Esophagus muscularis mucosa (tissue), 4 donors: Measurements from ENCODE around the gene ENOX1. TPM values are rescaled to one million over a fixed set of nuclear protein-coding genes. Genes with fewer than 3 reads are reported as not detected.
"Not testable (repeated sequence)": the region's sequence is repeated elsewhere in the genome, so short reads cannot be mapped to it uniquely, and the experiment has no call there.

ENCODE experiments used
- DNase-seq: peaks from one replicate; pipeline ENCODE4 v3.0.0-alpha.2; 2017; ENCODE audit errors: extremely low spot score
- H3K27ac ChIP-seq, 4 donors: fragments of 200-600 bp; sonication (generic); replicated peaks in 1 of 4; 1 replicate in 3 of 4; 2 replicates in 1 of 4; pipeline ENCODE4 v1.5.1; 2016 to 2019; ENCODE audit warnings: mild to moderate bottlenecking in 1 of 4
- H3K27me3 ChIP-seq, 4 donors: fragments of 200-600 bp; sonication (generic); one replicate each; pipeline versions ENCODE4 v1.5.1 to v1.6.0; 2016 to 2019
- H3K36me3 ChIP-seq, 4 donors: fragments of 200-600 bp; sonication (generic); one replicate each; pipeline ENCODE4 v1.5.1; 2016 to 2019
- H3K4me1 ChIP-seq, 4 donors: fragments of 200-600 bp; sonication (generic); one replicate each; pipeline ENCODE4 v1.5.1; 2016 to 2019
- H3K4me3 ChIP-seq, 4 donors: fragments of 200-600 bp; sonication (generic); 1 replicate in 2 of 4; 2 replicates in 2 of 4; pipeline ENCODE4 v1.5.1; 2016 to 2019; ENCODE audit warnings: mild to moderate bottlenecking in 4 of 4, moderate library complexity in 1 of 4
- H3K9me3 ChIP-seq, 4 donors: fragments of 200-600 bp; sonication (generic); 1 replicate in 3 of 4; 2 replicates in 1 of 4; pipeline ENCODE4 v1.5.1; 2016 to 2019
- CTCF ChIP-seq, 3 experiments: fragments of 200-600 bp in 2 of 3; fragments of 450-650 bp in 1 of 3; sonication (generic) in 2 of 3; IDR thresholded peaks; one replicate each; pipeline ENCODE4 v1.5.1; 2017 to 2019; ENCODE audit warnings: antibody characterized with exemption in 3 of 3, mild to moderate bottlenecking in 2 of 3, moderate library complexity in 1 of 3
- EP300 ChIP-seq: sonication (generic); formaldehyde crosslinking; IDR thresholded peaks from one replicate; pipeline ENCODE4 v1.6.1; 2017; ENCODE audit warnings: antibody characterized with exemption
- POLR2A ChIP-seq: fragments of 450-650 bp; IDR thresholded peaks from one replicate; pipeline ENCODE4 v1.6.1; 2017; ENCODE audit warnings: antibody characterized with exemption, moderate library complexity, mild to moderate bottlenecking, low read depth
- POLR2AphosphoS5 ChIP-seq, 2 donors: sonication (generic); formaldehyde crosslinking; IDR thresholded peaks; one replicate each; pipeline ENCODE4 v1.6.1; 2017; ENCODE audit warnings: antibody characterized with exemption in 2 of 2
- WGBS: methylation state at CpG from one replicate; pipeline ENCODE4 v1.1.5; 2018; 5-methylcytosine and 5-hydroxymethylcytosine counted together
- intact Hi-C: fragments of 100-400 bp; cut with DNase I; formaldehyde crosslinking; loops from one replicate; pipeline ENCODE4 v1.15.1; 2023
- total RNA-seq, 4 donors: library from RNA; depleted of rRNA; stranded (reverse); fragments of >200 nt; gene quantifications; one replicate each; pipeline versions ENCODE4 v1.1.0 to v1.2.1, GENCODE V29; 2016

The ENOX1 gene
- total RNA-seq, 4 donors from 2014 or later: 9.3 to 14.1 (median 12.4) TPM

GRCh38 chr13:43415903-43416391, 370.8 kb downstream of the ENOX1 start:
- H3K27ac ChIP-seq, H3K27me3 ChIP-seq, H3K9me3 ChIP-seq, H3K36me3 ChIP-seq, H3K4me3 ChIP-seq, DNase-seq, intact Hi-C loops: not testable (repeated sequence)
- 90% methylated on average over 13 of the region's 33 CpGs for WGBS
- H3K4me1 ChIP-seq: peaks cover 0 to 18% (median 11%) of the 10 kb centered on the region in 4 donors

GRCh38 chr13:43414111-43414510, 372.7 kb downstream of the ENOX1 start:
- peaks cover 0 to 22% (median 12%) of the 10 kb centered on the region in 4 donors for H3K4me1 ChIP-seq
- no peak overlapping the region for H3K27ac ChIP-seq
- no peak overlapping the region for H3K4me3 ChIP-seq
- no peaks in the 10 kb centered on the region for H3K9me3 ChIP-seq
- H3K36me3 ChIP-seq: no peaks in the 10 kb centered on the region
- DNase-seq: no peak
- no peak for TF ChIP-seq EP300
- no peak for TF ChIP-seq POLR2AphosphoS5 (IDR thresholded peaks at IDR 0.05)
- TF ChIP-seq POLR2A: no peak
- no peak for TF ChIP-seq CTCF (IDR thresholded peaks at IDR 0.05)
- H3K27me3 ChIP-seq: no peaks in the 10 kb centered on the region
- intact Hi-C loops: no loop called here

- Histone ChIP-seq H3K4me3 (peak overlapping the region in 1 of 4 donors; percentile 0), H3K27me3 (no peaks in the 10 kb centered on the region), H3K9me3 (no peaks in the 10 kb centered on the region), H3K36me3 (no peaks in the 10 kb centered on the region), H3K4me1 (peaks cover 0 to 33% (median 20%) of the 10 kb centered on the region in 4 donors), H3K27ac (peak overlapping the region; percentile 50 to 68 (median 56))
- TF ChIP-seq EP300 (no peak), CTCF (IDR thresholded peaks at IDR 0.05) (no peak), POLR2A (no peak), POLR2AphosphoS5 (IDR thresholded peaks at IDR 0.05) (peak; percentile 5 to 64)
- WGBS: 65% methylated on average over 9 of the region's 9 CpGs
- intact Hi-C loops: no loop called here
- no peak for DNase-seq
These were observed 375.0 kb downstream of the ENOX1 start for GRCh38 chr13:43411741-43412140.

- WGBS: 48% methylated on average over 2 of the region's 2 CpGs
- Histone ChIP-seq H3K27me3 (no peaks in the 10 kb centered on the region), H3K4me1 (peaks cover 0 to 33% (median 20%) of the 10 kb centered on the region in 4 donors), H3K9me3 (no peaks in the 10 kb centered on the region), H3K36me3 (no peaks in the 10 kb centered on the region), H3K4me3 (no peak overlapping the region), H3K27ac (peak overlapping the region; percentile 50 to 68 (median 56))
- DNase-seq: no peak
- TF ChIP-seq EP300 (no peak), POLR2AphosphoS5 (IDR thresholded peaks at IDR 0.05) (no peak), CTCF (IDR thresholded peaks at IDR 0.05) (no peak), POLR2A (no peak)
- intact Hi-C loops: no loop called here
These were observed 375.6 kb downstream of the ENOX1 start for GRCh38 chr13:43411211-43411610.

DNA sequence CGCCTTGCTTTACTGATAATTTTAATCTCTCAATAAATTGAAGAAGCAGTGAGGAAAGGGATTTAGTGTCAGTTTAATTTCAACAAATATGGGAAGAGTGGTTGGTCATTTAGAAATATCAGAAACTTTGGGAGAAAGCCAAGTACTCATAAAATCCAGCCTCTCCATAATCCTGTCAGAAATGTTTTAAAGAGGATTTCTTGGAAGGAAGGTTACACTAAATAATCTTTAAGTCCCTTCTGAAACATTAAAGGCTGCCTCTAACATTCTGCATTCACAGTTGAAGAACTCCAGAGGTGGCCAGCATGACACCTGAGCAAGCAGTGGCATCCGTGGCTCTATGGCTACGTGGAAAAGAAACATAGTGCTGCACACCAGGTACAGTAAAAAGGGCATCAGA, 378.5 kb downstream of the ENOX1 start:
- Histone ChIP-seq H3K27me3 (no peaks in the 10 kb centered on the region), H3K27ac (no peak overlapping the region), H3K36me3 (no peaks in the 10 kb centered on the region), H3K9me3 (no peaks in the 10 kb centered on the region), H3K4me3 (no peak overlapping the region), H3K4me1 (peaks cover 0 to 33% (median 20%) of the 10 kb centered on the region in 4 donors)
- no peak for TF ChIP-seq POLR2A
- no peak for TF ChIP-seq CTCF (IDR thresholded peaks at IDR 0.05)
- TF ChIP-seq POLR2AphosphoS5 (IDR thresholded peaks at IDR 0.05): no peak
- TF ChIP-seq EP300: no peak
- DNase-seq: no peak
- 71% methylated on average over 3 of the region's 3 CpGs for WGBS
- intact Hi-C loops: no loop called here
